ENCODE results near the gene JAZF1.

The JAZF1 gene

DNA sequence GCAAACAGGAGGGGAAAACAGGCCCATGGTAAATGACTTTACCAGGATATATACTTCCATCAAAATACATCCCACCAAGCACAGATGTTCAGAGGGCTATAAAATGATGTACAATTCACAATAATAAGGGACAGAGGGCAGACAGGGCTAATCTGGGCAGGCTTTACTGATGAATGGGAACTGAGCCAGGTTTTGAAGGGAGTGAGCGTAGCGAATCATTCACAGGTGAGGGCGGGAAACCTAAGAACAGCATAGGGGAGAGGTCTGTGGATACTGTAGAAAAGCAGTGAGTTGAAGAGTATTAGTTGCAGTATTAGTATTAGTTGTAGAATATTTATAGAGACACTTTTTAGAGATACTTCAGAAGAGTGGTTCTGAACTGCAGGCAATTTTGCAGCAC lies 180.8 kb downstream of the JAZF1 start:
- no peak for DNase-seq

DNA sequence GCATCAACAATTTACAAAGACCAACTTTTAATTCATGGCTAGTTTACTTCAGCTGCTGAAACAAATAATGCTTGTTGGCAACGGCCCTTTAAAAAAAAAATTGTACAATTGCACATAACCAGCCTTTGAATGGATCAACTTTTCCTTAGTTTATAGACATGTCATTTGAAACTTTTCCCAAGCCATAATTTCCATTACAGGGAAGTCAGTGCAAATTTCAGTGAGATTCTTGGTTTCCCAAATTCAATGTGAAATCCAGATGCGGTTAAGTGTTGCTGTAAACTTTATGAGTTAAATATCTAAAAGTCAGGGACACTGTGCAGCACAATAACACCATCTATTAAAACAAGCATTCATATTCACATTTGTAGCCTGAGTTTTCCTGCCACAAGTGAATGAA lies 182.2 kb downstream of the JAZF1 start:
- DNase-seq = no peak

DNA sequence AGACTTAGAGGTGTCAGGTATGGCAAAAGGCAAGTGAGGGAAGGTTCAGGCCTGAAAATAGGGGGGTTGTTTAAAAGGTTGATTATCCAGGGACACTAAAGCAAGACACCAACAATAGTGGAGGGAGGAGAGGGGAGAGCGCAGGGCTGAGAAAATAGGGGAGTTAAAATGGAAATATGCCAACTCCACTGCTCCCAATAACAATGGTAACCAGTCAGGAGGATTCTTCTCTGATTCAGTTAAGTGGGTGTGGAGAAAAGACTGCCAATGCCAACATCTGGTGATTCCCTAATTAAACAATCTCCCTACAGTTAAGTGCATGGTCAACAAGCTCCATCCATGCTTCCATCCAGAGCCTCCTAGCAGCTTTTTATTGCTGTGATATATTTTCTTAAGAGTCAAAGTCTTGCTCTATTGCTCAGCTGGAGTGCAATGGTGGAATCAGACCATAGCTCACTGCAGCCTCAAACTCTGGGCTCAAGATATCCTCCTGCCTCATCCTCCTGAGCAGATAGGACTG lies 183.3 kb downstream of the JAZF1 start:
- no peak for DNase-seq

DNA sequence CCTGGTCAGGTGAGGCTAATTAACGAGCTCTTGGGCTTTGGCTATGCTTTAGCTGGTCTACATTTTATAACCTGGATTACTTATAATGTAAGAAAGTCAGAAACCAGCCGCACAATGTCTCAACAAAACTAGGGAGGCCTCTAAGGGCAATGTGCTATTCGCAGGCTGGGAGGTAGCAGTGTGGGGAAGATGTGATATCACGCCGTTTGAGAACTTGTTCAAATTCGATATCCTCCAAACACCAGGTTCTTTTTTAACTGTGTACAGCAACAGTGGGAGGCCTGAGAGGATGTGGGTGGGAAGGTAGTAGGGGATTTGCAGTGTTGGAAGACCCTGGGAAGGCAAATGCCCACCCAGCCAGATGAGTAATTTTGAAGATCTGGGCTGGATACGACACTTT lies 184.5 kb downstream of the JAZF1 start:
- DNase-seq = no peak

DNA sequence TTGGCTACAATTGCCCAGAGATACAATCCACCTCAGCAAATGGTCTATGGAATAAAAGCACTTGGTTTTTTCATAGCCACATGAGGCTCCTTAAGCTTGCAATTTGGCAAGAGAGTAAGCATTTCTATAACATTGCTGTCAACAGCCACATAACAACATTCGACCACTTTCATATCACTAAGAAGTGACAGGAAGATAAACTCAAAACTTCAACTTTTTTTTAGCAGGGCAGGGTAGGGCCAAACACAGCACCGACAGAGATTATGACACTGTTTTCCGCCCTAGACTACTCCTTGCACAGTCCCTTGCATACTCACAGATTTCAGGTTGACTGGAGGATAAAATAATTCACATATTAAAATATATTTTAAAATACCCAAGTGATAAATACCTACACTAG lies 185.4 kb downstream of the JAZF1 start:
- no peak for DNase-seq

DNA sequence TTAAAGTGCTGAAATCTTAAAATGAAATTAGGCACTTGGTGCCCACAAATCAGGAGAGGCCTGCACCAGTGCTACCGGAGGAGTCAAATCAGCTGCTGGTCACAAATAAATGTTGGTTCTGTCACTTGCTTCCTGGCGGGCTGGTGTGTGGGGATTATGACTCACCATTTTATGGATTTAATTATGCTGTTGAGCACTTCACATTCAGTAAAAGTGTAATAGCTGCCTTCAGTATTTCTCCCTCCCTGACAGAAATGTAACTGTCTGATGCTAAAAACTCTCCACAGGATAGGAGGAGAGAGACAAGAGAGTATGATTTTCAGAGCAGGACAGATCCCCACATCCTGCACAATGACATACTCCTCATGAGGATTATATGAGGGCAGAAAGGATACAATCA lies 186.0 kb downstream of the JAZF1 start:
- DNase-seq = peak; percentile 20

DNA sequence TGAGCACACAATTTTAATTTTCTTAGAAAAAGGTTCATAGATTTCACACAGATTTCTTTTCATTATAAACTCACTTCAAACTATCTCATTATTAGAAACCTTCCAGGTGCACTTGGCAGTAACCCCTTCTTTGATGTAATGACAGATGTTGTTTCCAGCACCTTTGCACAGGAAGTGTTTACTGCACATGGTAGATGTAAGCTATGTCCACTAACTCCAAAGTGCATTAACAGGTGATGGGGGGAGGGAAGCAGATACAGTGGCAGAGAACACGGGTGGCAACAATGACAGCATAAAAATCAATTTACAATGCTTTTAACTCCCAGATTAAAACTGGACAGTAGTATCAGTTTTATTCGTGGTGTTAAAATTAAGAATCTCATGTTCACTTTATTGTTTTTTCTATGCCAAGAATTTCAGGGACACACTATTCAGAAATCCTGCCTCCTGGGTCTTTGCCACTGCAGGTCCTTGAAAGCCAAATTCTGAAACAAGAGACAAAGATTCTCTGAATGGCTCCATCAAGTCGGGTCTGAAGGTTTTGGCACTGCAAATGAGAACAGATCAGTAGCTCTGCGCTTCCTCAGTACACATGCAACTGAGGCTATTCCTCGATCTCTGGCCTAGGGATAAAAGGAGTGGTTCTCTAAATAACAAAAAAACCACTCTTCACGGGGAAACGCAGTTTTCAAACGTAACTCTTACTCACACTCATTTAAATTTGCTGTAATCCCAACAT lies 187.7 kb downstream of the JAZF1 start:
- no peak for DNase-seq

DNA sequence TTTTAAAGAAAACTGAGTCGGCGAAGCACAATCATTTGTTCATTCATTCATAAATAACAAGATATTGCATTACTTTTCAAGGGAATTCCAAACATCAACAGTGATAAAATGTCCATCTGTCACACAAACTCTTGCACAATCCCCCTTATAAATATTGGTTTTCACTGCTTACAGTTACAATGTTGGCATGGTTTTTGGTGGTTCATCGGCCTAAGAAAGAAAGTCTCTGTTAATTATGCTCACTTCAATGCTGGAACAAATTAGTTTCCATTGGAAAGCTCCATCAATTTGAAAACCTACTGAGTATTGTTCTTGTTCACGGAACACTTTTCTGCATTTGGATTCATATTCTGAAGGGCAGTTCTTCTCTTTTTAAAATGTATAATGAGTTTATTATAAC lies 188.5 kb downstream of the JAZF1 start:
- DNase-seq = no peak

DNA sequence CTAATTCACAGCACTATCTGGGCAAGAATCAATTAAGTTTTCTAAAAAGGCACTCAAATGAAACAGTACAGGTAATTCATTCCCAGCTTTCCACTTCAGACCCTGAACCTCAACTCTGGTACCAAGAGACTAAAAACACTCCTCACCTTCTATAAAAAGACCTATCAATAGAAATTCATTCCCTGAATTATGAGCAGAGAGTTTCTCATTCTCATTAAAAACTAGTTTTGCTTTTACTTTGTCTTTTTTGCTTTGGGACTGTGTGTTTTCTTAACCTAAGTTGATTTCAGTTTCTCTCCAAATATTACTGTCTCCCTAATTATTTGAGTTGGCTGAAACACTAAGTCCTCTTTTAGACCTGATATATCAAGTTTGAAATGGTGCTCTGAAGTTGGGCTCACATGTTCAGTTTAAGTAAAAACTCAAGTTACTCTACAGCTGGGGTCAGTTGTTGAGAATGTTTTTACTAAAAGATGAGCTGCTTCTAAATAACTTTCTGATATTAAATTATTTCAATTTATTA lies 189.5 kb downstream of the JAZF1 start:
- no peak for DNase-seq

DNA sequence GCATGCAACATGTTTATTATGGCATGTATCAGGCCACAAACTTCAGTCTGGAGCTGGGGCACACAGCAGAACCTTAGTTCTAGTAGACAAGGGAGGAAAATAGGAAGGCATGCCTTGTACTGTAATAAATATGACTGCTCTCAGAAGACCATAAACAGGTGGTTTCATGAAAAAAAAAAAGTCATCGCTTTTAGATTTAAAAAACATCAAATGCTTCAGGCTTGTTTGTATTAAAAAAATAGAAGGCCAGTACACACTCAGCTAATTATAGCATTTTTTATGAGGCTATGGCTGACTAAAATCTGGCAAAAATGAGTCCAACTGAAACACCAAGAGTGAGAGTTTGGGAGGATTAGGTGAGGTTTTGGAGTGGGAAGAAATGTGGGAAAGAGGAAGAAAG lies 204.1 kb downstream of the JAZF1 start:
- no peak for DNase-seq

DNA sequence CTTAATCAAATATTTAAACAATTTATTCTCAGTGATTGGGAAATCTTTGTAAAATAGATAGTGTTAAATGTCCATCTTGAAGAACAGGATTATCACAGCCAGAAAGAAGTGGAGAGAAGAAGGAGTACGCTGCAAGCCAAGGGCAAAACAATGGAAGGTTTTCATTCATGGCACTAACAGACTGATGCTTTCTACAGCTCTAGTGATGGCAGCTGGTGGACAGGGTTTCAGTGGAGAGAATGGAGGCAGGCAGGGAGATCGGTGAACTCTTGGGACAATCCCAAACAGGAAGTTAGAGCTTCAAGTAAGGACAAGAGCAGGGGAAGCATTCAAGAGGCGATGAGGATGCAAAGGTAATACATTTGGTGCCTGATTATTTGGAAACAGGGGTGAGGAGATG lies 207.0 kb downstream of the JAZF1 start:
- no peak for DNase-seq

DNA sequence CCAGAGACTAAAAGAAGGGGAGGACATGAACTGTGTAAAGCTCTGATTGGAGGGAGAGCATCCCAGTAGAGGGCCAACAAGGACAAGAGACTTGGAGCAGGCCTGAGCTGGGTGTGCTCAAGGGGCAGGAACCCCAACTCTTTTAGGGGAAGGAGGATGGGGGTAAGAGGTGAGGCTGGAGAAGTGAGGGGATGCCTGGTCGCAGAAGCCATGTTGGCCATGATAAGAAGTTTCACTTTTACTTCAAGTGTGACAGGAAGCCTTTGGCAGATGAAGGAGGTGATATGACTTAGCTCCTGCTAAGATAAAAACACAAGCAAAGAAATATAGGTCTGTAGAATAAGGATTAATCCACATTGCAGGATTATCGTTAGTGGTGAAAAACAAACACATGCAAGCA lies 208.3 kb downstream of the JAZF1 start:
- DNase-seq = peak; percentile 57

DNA sequence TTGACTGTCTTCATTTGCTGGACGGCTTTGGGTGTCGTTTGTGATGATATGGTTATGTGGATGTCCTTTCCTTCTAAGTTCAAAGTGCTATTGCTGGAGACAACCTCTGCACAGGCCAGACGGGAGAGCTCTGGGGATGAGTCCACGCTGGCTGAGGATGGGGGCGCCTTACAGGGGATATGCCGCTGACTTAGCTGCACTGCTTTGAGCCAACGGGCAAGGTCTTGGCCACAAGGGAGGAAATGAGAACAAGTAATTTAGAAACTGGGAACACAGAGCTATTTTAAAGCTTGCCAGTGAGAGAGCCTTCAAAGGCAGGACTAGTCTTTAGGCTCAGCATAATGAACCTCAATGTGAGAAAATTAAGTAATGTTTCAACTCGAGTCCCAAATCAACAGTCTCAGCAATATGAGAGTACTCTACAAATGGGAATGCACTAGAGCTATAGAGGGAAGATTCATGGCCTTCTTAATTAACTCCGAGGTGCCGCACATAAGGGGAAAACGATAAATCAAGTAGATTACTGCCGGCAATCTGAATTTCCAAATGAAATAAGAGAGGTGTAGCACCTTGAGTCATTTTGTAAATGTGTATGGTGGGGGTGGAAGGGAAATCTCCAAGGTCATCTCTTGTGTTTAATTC lies 209.3 kb downstream of the JAZF1 start:
- no peak for DNase-seq

DNA sequence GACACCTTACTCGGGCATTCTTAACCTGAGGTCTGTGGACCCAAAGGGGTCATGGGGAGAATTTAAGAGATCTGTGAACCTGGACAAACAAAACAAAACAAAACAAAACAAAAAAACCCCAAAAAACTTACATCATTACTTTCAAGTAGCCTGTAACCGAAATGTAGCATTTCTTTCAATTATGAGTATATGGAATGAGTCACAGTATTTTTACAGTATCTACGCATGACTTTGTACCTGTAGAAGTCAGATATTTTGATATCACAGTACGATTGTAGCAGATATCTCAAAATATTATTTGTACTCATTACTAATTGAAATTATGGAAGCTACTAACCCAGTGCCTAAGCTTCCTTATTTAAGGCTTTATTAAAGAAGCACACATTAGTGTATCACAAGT lies 210.2 kb downstream of the JAZF1 start:
- no peak for DNase-seq

DNA sequence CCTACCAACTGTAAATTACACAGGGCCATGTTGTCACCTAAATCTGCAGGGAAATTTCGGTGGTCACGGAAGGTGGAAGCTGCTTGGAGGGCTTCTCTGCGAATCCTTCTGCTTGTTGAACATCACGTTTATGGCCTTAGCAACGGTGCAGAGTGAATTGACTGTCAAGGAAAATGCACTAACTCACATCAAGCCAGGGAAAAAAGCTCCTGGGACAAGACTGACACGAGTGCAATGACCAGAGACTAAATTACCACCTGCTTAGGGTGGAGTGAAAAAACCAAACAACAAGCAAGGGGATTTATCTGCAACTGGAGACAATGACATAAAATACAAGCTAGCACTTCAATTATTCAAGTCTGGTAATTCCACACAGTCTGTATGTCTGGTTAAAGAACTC lies 211.2 kb downstream of the JAZF1 start:
- no peak for DNase-seq

DNA sequence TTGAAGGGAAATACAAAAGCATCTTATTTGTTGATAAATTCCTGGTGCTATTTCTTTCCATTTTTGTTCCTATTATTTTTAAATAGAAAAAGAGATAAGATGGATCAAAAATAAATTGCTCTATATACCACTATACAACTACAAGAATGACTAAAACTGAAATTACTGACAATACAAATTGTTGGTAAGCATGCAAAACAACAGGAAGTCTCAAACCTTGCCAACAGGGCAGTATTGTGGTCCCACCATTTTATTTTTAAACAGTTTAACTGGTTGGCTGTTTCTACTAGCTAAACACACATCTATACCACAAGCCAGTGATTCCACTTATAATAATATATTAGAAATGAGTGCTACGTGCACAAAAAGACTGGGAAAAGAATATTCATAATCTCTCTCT lies 213.0 kb downstream of the JAZF1 start:
- no peak for DNase-seq

DNA sequence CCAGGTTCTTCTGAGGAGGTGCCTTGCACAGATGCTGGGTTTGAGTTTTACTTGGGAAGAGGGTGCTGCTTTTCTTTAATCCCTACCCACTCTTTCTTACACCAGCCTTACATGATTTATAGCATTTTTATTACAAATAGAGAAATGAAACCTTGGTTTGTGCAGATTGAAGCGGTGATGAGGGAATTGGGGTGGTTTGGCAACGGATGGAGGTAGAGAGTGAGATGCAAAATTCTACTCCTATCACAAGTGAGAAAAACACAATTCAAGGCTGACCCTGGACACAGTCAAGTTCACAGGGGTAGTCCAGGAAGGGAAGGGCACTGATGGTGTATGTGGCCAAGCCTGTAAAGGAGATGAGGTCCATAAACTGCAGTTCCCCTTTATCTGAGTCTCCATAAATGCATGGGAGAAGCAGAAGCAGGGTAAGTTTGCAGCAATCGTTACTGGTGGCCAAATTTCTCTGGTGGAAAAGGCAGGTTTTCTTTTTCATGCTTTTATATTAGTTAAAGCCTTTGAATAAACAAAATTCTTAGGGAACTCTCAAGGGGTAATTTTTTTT lies 214.3 kb downstream of the JAZF1 start:
- DNase-seq = peak; percentile 13

DNA sequence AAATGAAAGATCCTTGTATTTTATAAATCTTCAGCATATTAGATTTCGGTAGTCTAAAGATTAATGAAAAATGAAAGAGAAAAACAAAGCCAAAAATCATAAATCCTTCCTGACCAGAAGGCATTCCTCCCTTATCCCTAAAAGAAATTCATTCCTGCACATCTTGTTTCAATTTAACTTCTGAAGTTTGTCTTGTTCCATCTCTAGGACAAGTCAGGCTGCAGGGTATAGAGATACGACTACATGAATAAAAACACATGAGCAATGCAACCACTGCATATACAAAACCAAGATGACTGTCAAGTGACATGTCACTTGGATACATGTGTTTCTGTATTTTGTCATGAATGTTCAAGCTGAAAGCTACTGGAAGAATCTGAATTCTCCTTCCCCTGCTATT lies 214.9 kb downstream of the JAZF1 start:
- no peak for DNase-seq

DNA sequence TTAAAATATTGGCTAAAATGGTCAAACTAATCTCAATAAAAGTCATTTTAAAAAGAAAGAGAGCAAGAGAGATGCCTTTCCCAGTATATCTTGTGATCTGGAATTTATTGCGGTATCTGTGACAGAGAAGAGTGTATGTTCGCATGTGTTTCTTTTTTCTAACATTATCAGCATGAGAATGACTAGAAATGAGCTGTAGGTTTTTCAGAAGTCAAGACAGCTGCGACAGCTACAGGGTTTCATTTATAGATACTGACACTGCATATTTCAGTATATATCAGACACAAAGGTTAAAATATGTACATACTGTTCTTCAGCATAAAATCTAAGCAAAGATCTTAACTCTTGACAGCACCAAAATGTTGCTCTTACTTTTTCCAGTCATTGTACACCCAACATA lies 215.8 kb downstream of the JAZF1 start:
- DNase-seq = no peak

DNA sequence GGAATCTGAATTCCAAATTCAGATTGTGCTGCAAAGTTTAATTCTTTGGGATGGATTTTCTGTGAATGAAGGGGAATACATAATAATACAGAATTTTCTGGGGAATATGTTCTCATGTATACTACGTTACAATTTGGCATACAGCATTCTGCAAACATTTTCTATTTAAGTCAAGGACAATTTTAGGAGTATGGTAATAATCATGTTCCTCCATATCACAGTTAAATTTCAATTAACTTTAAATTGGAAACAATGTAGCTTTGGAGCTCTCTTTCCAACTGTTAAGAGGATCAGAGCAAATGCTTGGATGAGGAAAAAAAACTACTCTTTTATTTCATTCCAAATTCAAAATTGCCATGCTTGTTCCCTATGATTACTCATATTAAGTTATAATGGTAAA lies 217.5 kb downstream of the JAZF1 start:
- no peak for DNase-seq

DNA sequence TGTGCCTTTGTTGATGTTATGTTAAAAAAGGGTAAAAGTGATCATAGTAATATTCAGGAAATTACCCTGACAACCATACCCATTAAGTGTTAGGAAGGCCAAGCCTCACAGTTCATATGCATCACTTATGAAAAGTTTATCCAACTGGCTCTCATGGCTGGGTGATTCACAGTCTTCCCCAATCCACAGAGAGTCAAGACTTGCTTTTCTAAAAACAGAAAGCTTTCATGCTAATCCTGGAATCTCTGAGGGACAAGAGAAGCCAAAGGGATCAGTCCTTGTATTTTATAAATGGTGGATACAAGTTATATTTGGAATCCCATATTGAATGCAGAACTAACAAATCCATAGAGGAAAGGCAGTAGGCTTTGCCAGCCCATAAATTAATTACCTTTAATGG lies 218.3 kb downstream of the JAZF1 start:
- no peak for DNase-seq

DNA sequence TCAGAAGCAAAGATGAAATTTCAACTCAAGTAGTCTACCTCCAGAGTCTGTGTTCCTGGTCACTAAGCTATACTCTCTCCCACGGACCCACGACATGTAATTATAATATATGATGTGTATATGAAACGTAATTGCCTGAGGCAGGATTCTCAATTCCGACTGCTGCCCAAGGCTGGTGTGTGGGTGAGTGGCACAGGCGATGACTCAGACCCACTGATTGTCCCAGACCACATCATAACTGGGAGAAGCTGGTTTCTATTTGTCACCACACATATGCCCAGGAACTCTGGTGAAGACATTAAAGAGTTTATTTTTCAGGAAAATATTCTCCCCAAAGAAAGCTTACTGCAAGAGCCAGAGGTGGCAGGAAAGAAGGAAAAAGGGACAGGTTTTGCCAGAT lies 219.3 kb downstream of the JAZF1 start:
- no peak for DNase-seq

DNA sequence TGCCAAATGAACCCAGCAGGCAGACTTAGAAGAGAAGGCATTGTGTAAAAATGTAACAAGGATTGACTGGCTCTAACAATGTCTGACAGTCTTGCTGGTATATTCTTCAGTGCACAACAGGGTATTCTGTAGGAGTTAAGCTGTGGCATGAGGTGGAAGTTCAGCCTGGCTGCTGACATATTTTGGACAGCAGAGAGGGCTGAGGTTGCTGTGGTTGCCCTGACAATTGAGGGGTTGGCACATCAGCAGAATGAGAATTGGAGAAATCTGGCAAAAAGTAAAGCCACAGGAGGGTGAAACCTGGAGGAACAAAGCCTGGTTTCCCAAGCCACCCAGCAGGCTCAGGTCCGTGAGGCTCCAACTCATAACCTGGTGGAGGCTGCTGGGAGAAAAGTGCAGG lies 220.2 kb downstream of the JAZF1 start:
- DNase-seq = no peak

DNA sequence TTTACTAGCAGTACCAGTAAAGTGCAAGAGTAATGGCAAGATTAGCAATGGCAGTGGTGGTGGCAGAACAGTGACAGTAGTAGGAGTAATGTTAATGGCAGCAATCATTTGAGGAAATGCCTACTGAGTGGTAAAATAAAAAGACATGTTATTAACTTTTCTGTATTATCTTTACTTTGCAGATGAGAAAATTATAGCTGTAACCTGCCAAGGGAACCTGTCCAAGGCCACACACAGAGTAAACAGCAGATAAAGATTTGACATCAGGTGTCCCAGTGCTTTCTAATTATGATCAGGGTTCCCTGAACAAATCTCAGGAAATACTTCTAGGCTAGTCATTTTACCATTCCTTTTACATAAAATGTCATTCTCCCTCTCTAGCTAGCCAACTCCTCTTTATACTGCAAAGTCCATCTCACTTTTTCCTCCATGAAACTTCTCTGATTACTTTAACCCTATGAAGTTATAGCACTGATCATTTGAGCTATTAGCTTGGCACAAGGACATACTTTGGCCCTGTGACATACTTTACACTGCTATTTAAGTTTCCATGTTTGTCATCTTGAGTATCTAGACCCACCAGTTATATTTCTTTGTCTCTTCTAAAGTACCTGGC lies 221.6 kb downstream of the JAZF1 start:
- no peak for DNase-seq
